K562 (cell line): ENCODE results near the gene RBM17. TPM values are rescaled to one million over a fixed set of nuclear protein-coding genes. Genes with fewer than 3 reads are reported as not detected.

Experiments
- C11orf30 ChIP-seq: fragments of 450-650 bp; IDR thresholded peaks from 2 replicates; pipeline ENCODE4 v1.6.1; 2016; ENCODE audit warnings: low read depth, mild to moderate bottlenecking
- CBX1 ChIP-seq: sonication (generic); IDR thresholded peaks from 2 replicates; pipeline ENCODE4 v1.6.1; 2016; ENCODE audit warnings: antibody characterized with exemption, low read depth, mild to moderate bottlenecking
- E2F6 ChIP-seq, 2 experiments: IDR thresholded peaks; 2 replicates each; pipeline ENCODE4 v1.6.1; 2011; ENCODE audit warnings: borderline replicate concordance in 1 of 2, control low read depth in 1 of 2, low read depth in 1 of 2, low read length in 1 of 2, mild to moderate bottlenecking in 1 of 2, mixed read lengths in 1 of 2, moderate library complexity in 1 of 2; ENCODE audit not compliant: insufficient read depth in 1 of 2, insufficient read length in 1 of 2, poor library complexity in 1 of 2, severe bottlenecking in 1 of 2; ENCODE audit errors: extremely low read depth in 1 of 2
- FIP1L1 ChIP-seq: fragments of 200-400 bp; formaldehyde crosslinking; IDR thresholded peaks from 2 replicates; pipeline ENCODE4 v1.6.1; 2018; ENCODE audit warnings: mild to moderate bottlenecking, low read depth, low read length; ENCODE audit not compliant: poor library complexity, severe bottlenecking
- JUND ChIP-seq, 2 experiments: IDR thresholded peaks; 2 replicates in 1 of 2; 3 replicates in 1 of 2; pipeline ENCODE4 v1.6.1; 2011; ENCODE audit warnings: borderline replicate concordance in 2 of 2, low read depth in 2 of 2, low read length in 2 of 2, improper control_type of control experiment in 1 of 2, missing biosample characterization in 1 of 2, missing genetic modification characterization in 1 of 2, missing genetic modification reagents in 1 of 2
- MCM3 ChIP-seq: fragments of 450-650 bp; IDR thresholded peaks from 2 replicates; pipeline ENCODE4 v1.6.1; 2016
- NFIC ChIP-seq: fragments of 450-650 bp; IDR thresholded peaks from 2 replicates; pipeline ENCODE4 v1.6.1; 2017; ENCODE audit warnings: mild to moderate bottlenecking, inconsistent platforms
- REST ChIP-seq, 2 experiments: fragments of 450-650 bp; formaldehyde crosslinking in 1 of 2; IDR thresholded peaks; 2 replicates each; pipeline versions ENCODE4 v1.4.0 to v1.6.1; 2014 to 2020; ENCODE audit warnings: mild to moderate bottlenecking in 2 of 2, borderline replicate concordance in 1 of 2, low read depth in 1 of 2
- SFPQ ChIP-seq: fragments of 200-400 bp; formaldehyde crosslinking; IDR thresholded peaks from 2 replicates; pipeline ENCODE4 v1.6.1; 2017; ENCODE audit warnings: mild to moderate bottlenecking, low read depth, low read length, moderate library complexity
- TRIM24 ChIP-seq, 2 experiments: fragments of 450-650 bp; IDR thresholded peaks; 2 replicates each; pipeline ENCODE4 v1.6.1; 2016
- ZNF282 ChIP-seq: sonication (generic); formaldehyde crosslinking; IDR thresholded peaks from 2 replicates; pipeline ENCODE4 v1.8.1; 2023; ENCODE audit warnings: missing genetic modification reagents
- ZNF511 ChIP-seq: sonication (generic); formaldehyde crosslinking; IDR thresholded peaks from 2 replicates; pipeline ENCODE4 v1.8.0; 2022; ENCODE audit warnings: mild to moderate bottlenecking, missing genetic modification reagents
- ZNF77 ChIP-seq: fragments of 250-450 bp; sonication (Bioruptor Pico); IDR thresholded peaks from 2 replicates; pipeline ENCODE4 v1.5.0; 2020
- polyA plus RNA-seq, 8 experiments: library from polyadenylated mRNA; depleted of rRNA in 4 of 8; stranded (reverse) in 5 of 8; unstranded in 3 of 8; fragments of >200 nt; fragmentation: Nextera tagmentation in 2 of 8; fragmentation: Illumina TruSeq in 1 of 8; extraction: Ambion mirVana in 2 of 8; extraction: Trizol in 1 of 8; gene quantifications; 2 replicates each; pipeline versions ENCODE4 v1.2.1 to v1.2.3, GENCODE V29; 2011 to 2014; ENCODE audit warnings: inconsistent platforms in 1 of 8, missing spikeins in 1 of 8
- total RNA-seq, 7 experiments: library from RNA; depleted of rRNA in 6 of 7; stranded (reverse); fragments of >200 nt in 6 of 7; fragmentation: Illumina TruSeq in 2 of 7; extraction: Trizol in 2 of 7; gene quantifications; 2 replicates each; pipeline versions ENCODE4 v1.2.1 to v1.2.3, GENCODE V29; 2011 to 2021; ENCODE audit warnings: low replicate concordance in 1 of 7

The RBM17 gene
- total and polyA plus RNA-seq, 9 of the 15 experiments (the other 6 are each of a cell fraction or from before 2014, with no cell fraction given), result 23.6 to 217 (median 124) TPM

- TF ChIP-seq E2F6 (IDR thresholded peaks at IDR 0.05; ENCODE audit: borderline replicate concordance in 1 of 2, extremely low read depth in 1 of 2, insufficient read depth in 1 of 2, insufficient read length in 1 of 2, low read depth in 1 of 2, low read length in 1 of 2, poor library complexity in 1 of 2, severe bottlenecking in 1 of 2) (peak; percentile 86 to 97), TRIM24 (IDR thresholded peaks at IDR 0.05) (peak in 1 of 2 experiments; percentile 14; a peak in 1 of 4 replicates), REST (IDR thresholded peaks at IDR 0.05; ENCODE audit: borderline replicate concordance) (no peak), REST (CRISPR knock-in tag; IDR thresholded peaks at IDR 0.05; ENCODE audit: low read depth) (0 out of 2 replicates have a peak, but pooled peaks have one; percentile 45), ZNF77 (CRISPR knock-in tag) (no peak), JUND (IDR thresholded peaks at IDR 0.05; ENCODE audit: borderline replicate concordance, low read depth, low read length) (peak; percentile 65), JUND (tag; IDR thresholded peaks at IDR 0.05; ENCODE audit: borderline replicate concordance, low read depth, low read length) (no peak), C11orf30 (0 out of 2 replicates have a peak, but pooled peaks have one; percentile 14), SFPQ (no peak), FIP1L1 (peak; percentile 36), NFIC (peak; percentile 5; the same call in 1 of the 2 replicates), CBX1 (peak; percentile 81; the same call in 1 of the 2 replicates), ZNF282 (CRISPR knock-in tag) (peak; percentile 94; the same call in 1 of the 2 replicates), ZNF511 (CRISPR knock-in tag) (peak; percentile 64; the same call in 1 of the 2 replicates), MCM3 (no peak)
Observed at GRCh38 chr10:6163364-6164270, 74.8 kb downstream of the RBM17 start (continued).
